Measurements from ENCODE around the gene IDH2.
A peak's percentile ranks its signal among the peaks of the same experiment; 100 is the strongest.

The IDH2 gene

GRCh38 chr15:90090226-90090848 lies 11.9 kb downstream of the IDH2 start:
- H3K27ac ChIP-seq (ENCODE audit: low read depth, low read length): no peak overlapping the region
- H3K4me3 ChIP-seq (ENCODE audit: low read length): no peak overlapping the region
- H3K9ac ChIP-seq (ENCODE audit: low read length): no peak overlapping the region
- peaks cover 9% of the 10 kb centered on the region for H3K4me1 ChIP-seq (ENCODE audit: control insufficient read depth, insufficient read depth, low read length)
- peaks cover 26% of the 10 kb centered on the region for H3K36me3 ChIP-seq (ENCODE audit: control insufficient read depth, insufficient read depth, low read length)
- H3K27me3 ChIP-seq (ENCODE audit: control insufficient read depth, insufficient read depth, low read length): no peaks in the 10 kb centered on the region

- H3K9ac ChIP-seq (ENCODE audit: low read length): no peak overlapping the region
- no peak overlapping the region for H3K4me3 ChIP-seq (ENCODE audit: low read length)
- H3K4me1 ChIP-seq (ENCODE audit: control insufficient read depth, insufficient read depth, low read length): peaks cover 12% of the 10 kb centered on the region
- H3K27ac ChIP-seq (ENCODE audit: low read depth, low read length): peak overlapping the region; percentile 7
- peaks cover 41% of the 10 kb centered on the region for H3K36me3 ChIP-seq (ENCODE audit: control insufficient read depth, insufficient read depth, low read length)
- no peaks in the 10 kb centered on the region for H3K27me3 ChIP-seq (ENCODE audit: control insufficient read depth, insufficient read depth, low read length)
These were observed 14.7 kb downstream of the IDH2 start for GRCh38 chr15:90087454-90088154.

DNA sequence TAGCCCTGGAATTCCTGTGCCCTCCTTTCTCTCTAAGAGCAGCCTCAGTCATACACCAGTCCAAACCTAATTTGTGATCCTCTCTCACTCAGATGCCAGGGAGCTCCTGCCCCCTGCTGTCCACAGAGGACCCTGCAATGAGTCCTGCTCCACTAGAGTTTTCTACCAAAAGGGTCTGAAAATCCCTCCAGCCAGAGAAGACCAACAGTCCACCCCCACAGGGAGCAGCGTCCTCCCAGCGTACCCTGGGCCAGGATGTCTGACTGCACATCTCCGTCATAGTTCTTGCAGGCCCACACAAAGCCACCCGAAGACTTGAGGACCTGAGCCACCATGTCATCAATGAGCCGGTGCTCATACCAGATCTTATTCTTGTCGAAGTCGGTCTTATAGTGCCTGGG lies 15.4 kb downstream of the IDH2 start:
- H3K27ac ChIP-seq (ENCODE audit: low read depth, low read length): peak overlapping the region; percentile 7
- peaks cover 41% of the 10 kb centered on the region for H3K36me3 ChIP-seq (ENCODE audit: control insufficient read depth, insufficient read depth, low read length)
- H3K4me3 ChIP-seq (ENCODE audit: low read length): no peak overlapping the region

GRCh38 chr15:90085565-90085964 lies 16.7 kb downstream of the IDH2 start:
- H3K4me3 ChIP-seq (ENCODE audit: low read length): no peak overlapping the region
- H3K36me3 ChIP-seq (ENCODE audit: control insufficient read depth, insufficient read depth, low read length): peaks cover 44% of the 10 kb centered on the region
- peak overlapping the region; percentile 28 for H3K27ac ChIP-seq (ENCODE audit: low read depth, low read length)

More for the DNA sequence above, 15.4 kb downstream of the IDH2 start:
- peaks cover 13% of the 10 kb centered on the region for H3K4me1 ChIP-seq (ENCODE audit: control insufficient read depth, insufficient read depth, low read length)
- H3K27me3 ChIP-seq (ENCODE audit: control insufficient read depth, insufficient read depth, low read length): no peaks in the 10 kb centered on the region
- no peak overlapping the region for H3K9ac ChIP-seq (ENCODE audit: low read length)

GRCh38 chr15:90084876-90085423 lies 17.3 kb downstream of the IDH2 start:
- no peaks in the 10 kb centered on the region for H3K27me3 ChIP-seq (ENCODE audit: control insufficient read depth, insufficient read depth, low read length)
- no peak overlapping the region for H3K9ac ChIP-seq (ENCODE audit: low read length)
- peak overlapping the region; percentile 28 for H3K27ac ChIP-seq (ENCODE audit: low read depth, low read length)
- H3K4me1 ChIP-seq (ENCODE audit: control insufficient read depth, insufficient read depth, low read length): peaks cover 13% of the 10 kb centered on the region
- H3K36me3 ChIP-seq (ENCODE audit: control insufficient read depth, insufficient read depth, low read length): peaks cover 47% of the 10 kb centered on the region
- no peak overlapping the region for H3K4me3 ChIP-seq (ENCODE audit: low read length)

More at GRCh38 chr15:90085565-90085964, 16.7 kb downstream of the IDH2 start:
- Histone ChIP-seq H3K9ac (ENCODE audit: low read length) (no peak overlapping the region), H3K27me3 (ENCODE audit: control insufficient read depth, insufficient read depth, low read length) (no peaks in the 10 kb centered on the region), H3K4me1 (ENCODE audit: control insufficient read depth, insufficient read depth, low read length) (peaks cover 13% of the 10 kb centered on the region)

DNA sequence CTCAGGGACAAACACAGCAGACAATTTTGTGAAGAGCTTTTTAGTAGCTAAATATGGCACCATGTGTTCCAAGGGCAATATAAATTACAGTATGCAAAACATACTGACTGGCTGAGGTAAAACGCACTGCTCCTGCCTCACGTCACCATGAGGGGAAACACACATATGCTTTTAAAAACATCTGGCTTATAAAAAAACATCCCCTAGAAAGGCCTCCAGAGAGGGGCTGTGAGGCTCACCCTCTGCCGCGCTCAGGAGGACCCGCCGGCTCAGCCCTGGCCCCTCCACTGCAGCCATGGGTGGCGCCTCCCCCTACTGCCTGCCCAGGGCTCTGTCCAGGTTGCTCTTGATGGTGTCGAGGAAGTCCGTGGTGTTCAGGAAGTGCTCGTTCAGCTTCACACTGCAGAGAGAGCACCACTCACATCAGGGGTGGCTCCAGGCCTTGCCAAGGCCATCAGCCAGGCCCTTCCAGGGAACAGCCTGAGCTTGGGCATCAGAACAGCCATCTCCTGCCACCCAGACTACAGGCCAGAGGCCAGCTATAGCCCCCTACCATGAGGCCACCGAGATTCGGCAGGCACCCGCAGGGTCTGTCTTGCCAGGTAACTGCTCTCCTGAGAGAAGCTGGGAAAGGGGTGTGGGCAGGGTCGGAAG lies 18.2 kb downstream of the IDH2 start:
- peaks cover 47% of the 10 kb centered on the region for H3K36me3 ChIP-seq (ENCODE audit: control insufficient read depth, insufficient read depth, low read length)
- no peak overlapping the region for H3K4me3 ChIP-seq (ENCODE audit: low read length)
- H3K4me1 ChIP-seq (ENCODE audit: control insufficient read depth, insufficient read depth, low read length): peaks cover 13% of the 10 kb centered on the region
- H3K27ac ChIP-seq (ENCODE audit: low read depth, low read length): peak overlapping the region; percentile 46
- H3K27me3 ChIP-seq (ENCODE audit: control insufficient read depth, insufficient read depth, low read length): no peaks in the 10 kb centered on the region
- H3K9ac ChIP-seq (ENCODE audit: low read length): no peak overlapping the region

- Histone ChIP-seq H3K27ac (ENCODE audit: low read depth, low read length) (peak overlapping the region; percentile 46), H3K27me3 (ENCODE audit: control insufficient read depth, insufficient read depth, low read length) (no peaks in the 10 kb centered on the region), H3K4me3 (ENCODE audit: low read length) (no peak overlapping the region), H3K36me3 (ENCODE audit: control insufficient read depth, insufficient read depth, low read length) (peaks cover 48% of the 10 kb centered on the region), H3K4me1 (ENCODE audit: control insufficient read depth, insufficient read depth, low read length) (peaks cover 13% of the 10 kb centered on the region), H3K9ac (ENCODE audit: low read length) (no peak overlapping the region)
These were observed 18.8 kb downstream of the IDH2 start for GRCh38 chr15:90083419-90083818.

DNA sequence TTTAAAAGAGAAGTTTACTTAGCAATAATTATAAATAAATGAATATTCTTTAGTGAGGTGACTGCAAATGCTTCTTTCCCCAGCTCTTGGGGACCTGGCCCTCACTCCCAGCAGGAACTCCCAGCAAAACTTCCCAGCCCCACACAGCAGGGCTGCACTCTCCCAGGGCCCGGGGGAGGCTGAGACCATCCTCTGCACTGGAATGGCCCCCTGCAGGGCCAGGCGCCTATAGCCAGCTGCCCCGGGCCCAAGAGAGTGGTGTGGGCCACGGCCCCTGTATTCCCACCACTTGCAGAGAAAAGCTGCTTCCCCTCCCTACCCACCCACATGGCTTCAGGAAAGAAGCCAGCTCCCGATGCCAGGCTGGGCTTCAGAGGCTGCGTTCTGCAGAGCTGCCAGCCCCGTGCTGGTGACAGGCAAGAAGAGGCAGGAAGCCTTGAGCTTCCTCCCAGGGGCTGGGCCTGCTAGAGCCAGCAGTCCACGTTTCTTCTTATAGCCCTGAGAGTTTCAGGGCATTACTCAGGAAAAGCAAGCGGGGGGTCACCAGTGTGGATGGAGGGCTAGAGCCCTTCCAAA lies 20.0 kb downstream of the IDH2 start:
- Histone ChIP-seq H3K4me1 (ENCODE audit: control insufficient read depth, insufficient read depth, low read length) (peaks cover 13% of the 10 kb centered on the region), H3K4me3 (ENCODE audit: low read length) (no peak overlapping the region), H3K36me3 (ENCODE audit: control insufficient read depth, insufficient read depth, low read length) (peaks cover 40% of the 10 kb centered on the region), H3K27ac (ENCODE audit: low read depth, low read length) (peak overlapping the region; percentile 26), H3K27me3 (ENCODE audit: control insufficient read depth, insufficient read depth, low read length) (no peaks in the 10 kb centered on the region), H3K9ac (ENCODE audit: low read length) (no peak overlapping the region)

GRCh38 chr15:90080818-90081393 lies 21.4 kb downstream of the IDH2 start:
- Histone ChIP-seq H3K4me3 (ENCODE audit: low read length) (no peak overlapping the region), H3K27ac (ENCODE audit: low read depth, low read length) (peak overlapping the region; percentile 6), H3K9ac (ENCODE audit: low read length) (no peak overlapping the region), H3K4me1 (ENCODE audit: control insufficient read depth, insufficient read depth, low read length) (peaks cover 12% of the 10 kb centered on the region), H3K27me3 (ENCODE audit: control insufficient read depth, insufficient read depth, low read length) (no peaks in the 10 kb centered on the region), H3K36me3 (ENCODE audit: control insufficient read depth, insufficient read depth, low read length) (peaks cover 37% of the 10 kb centered on the region)

- H3K4me3 ChIP-seq (ENCODE audit: low read length): no peak overlapping the region
- H3K4me1 ChIP-seq (ENCODE audit: control insufficient read depth, insufficient read depth, low read length): peaks cover 8% of the 10 kb centered on the region
- H3K9ac ChIP-seq (ENCODE audit: low read length): no peak overlapping the region
- no peaks in the 10 kb centered on the region for H3K27me3 ChIP-seq (ENCODE audit: control insufficient read depth, insufficient read depth, low read length)
- peaks cover 36% of the 10 kb centered on the region for H3K36me3 ChIP-seq (ENCODE audit: control insufficient read depth, insufficient read depth, low read length)
- H3K27ac ChIP-seq (ENCODE audit: low read depth, low read length): no peak overlapping the region
These were observed 21.9 kb downstream of the IDH2 start for GRCh38 chr15:90080458-90080755.

- Histone ChIP-seq H3K4me3 (ENCODE audit: low read length) (no peak overlapping the region), H3K4me1 (ENCODE audit: control insufficient read depth, insufficient read depth, low read length) (peaks cover 8% of the 10 kb centered on the region), H3K27ac (ENCODE audit: low read depth, low read length) (no peak overlapping the region), H3K36me3 (ENCODE audit: control insufficient read depth, insufficient read depth, low read length) (peaks cover 33% of the 10 kb centered on the region), H3K9ac (ENCODE audit: low read length) (no peak overlapping the region), H3K27me3 (ENCODE audit: control insufficient read depth, insufficient read depth, low read length) (no peaks in the 10 kb centered on the region)
These were observed 22.4 kb downstream of the IDH2 start for GRCh38 chr15:90079619-90080457.

Data from rectal smooth muscle tissue (tissue), 1 donor.